Thymus (tissue), 11 donors: ENCODE data around the gene CEACAM3. TPM values are rescaled to one million over a fixed set of nuclear protein-coding genes. Genes with fewer than 3 reads are reported as not detected.

Experiments used
- DNase-seq, 9 donors: peaks; one replicate each; pipeline ENCODE4 v3.0.0-alpha.2; 2013; ENCODE audit warnings: low spot score in 9 of 9, low read depth in 6 of 9, missing footprints in 1 of 9
- H3K27ac ChIP-seq, 2 donors: one replicate each; pipeline ENCODE4 v1.5.1; 2013; ENCODE audit warnings: control low read depth in 1 of 2, low read depth in 1 of 2, low read length in 1 of 2, mild to moderate bottlenecking in 1 of 2, moderate library complexity in 1 of 2
- H3K27me3 ChIP-seq, 2 donors: one replicate each; pipeline ENCODE4 v1.5.1; 2013; ENCODE audit warnings: low read length in 1 of 2; ENCODE audit not compliant: control insufficient read depth in 2 of 2, insufficient read depth in 1 of 2
- H3K36me3 ChIP-seq, 2 donors: one replicate each; pipeline ENCODE4 v1.5.1; 2013; ENCODE audit warnings: low read length in 1 of 2, mild to moderate bottlenecking in 1 of 2, moderate library complexity in 1 of 2; ENCODE audit not compliant: control insufficient read depth in 2 of 2, insufficient read depth in 2 of 2
- H3K4me1 ChIP-seq, 2 donors: one replicate each; pipeline ENCODE4 v1.5.1; 2013; ENCODE audit warnings: low read length in 2 of 2; ENCODE audit not compliant: control insufficient read depth in 2 of 2, insufficient read depth in 2 of 2
- H3K4me3 ChIP-seq, 2 donors: one replicate each; pipeline ENCODE4 v1.5.1; 2013; ENCODE audit warnings: low read length in 2 of 2, control low read depth in 1 of 2, mild to moderate bottlenecking in 1 of 2
- H3K9me3 ChIP-seq, 2 donors: one replicate each; pipeline ENCODE4 v1.5.1; 2013; ENCODE audit warnings: low read length in 1 of 2, mild to moderate bottlenecking in 1 of 2; ENCODE audit not compliant: control insufficient read depth in 2 of 2, insufficient read depth in 1 of 2
- WGBS: extraction: QIAGEN DNeasy Blood & Tissue Kit; methylation state at CpG from one replicate; pipeline ENCODE4 v1.1.7; 2013; 5-methylcytosine and 5-hydroxymethylcytosine counted together
- polyA plus RNA-seq: library from polyadenylated mRNA; stranded (reverse); fragments of 200-250 nt; gene quantifications from one replicate; pipeline ENCODE4 v1.2.3, GENCODE V29; 2013
- total RNA-seq: library from RNA; stranded (reverse); fragments of 120-200 nt; gene quantifications from one replicate; pipeline ENCODE4 v1.2.4, GENCODE V29; 2013
- donor health status: healthy.

CEACAM3 gene
- total and polyA plus RNA-seq, 2 donors = 0.99 to 1.5 TPM

- DNase-seq = peak in 2 of 9 donors; percentile 20 to 40
- WGBS = 1% methylated on average over 45 of the region's 45 CpGs
- Histone ChIP-seq H3K4me3 (peak overlapping the region; percentile 61 to 63), H3K27ac (peak overlapping the region; percentile 70 to 72), H3K9me3 (no peaks in the 10 kb centered on the region), H3K27me3 (no peaks in the 10 kb centered on the region), H3K4me1 (peaks cover 8 to 28% of the 10 kb centered on the region in 2 donors), H3K36me3 (peaks cover 39 to 46% of the 10 kb centered on the region in 2 donors)
Observed at GRCh38 chr19:41860419-41861115, 64.2 kb downstream of the CEACAM3 start.

Other genes with a start within 250 kb of the CEACAM3 start
- gene CEACAM21, start 220.4 kb upstream of the CEACAM3 start, total RNA-seq = 4.8 TPM
- 11.0 TPM for gene CEACAM21, start 220.4 kb upstream of the CEACAM3 start, polyA plus RNA-seq
- 0.52 TPM for gene CEACAM4, start 169.5 kb upstream of the CEACAM3 start, total RNA-seq
- gene CEACAM4, start 169.5 kb upstream of the CEACAM3 start, polyA plus RNA-seq = 1.9 TPM
- 0.19 TPM for gene CEACAM7, start 108.3 kb upstream of the CEACAM3 start, total RNA-seq
- gene CEACAM7, start 108.3 kb upstream of the CEACAM3 start, polyA plus RNA-seq = 1.8 TPM
- 0.09 TPM for gene CEACAM5, start 88.0 kb upstream of the CEACAM3 start, total RNA-seq
- 1.9 TPM for gene CEACAM5, start 88.0 kb upstream of the CEACAM3 start, polyA plus RNA-seq
- 1.4 TPM for gene CEACAM6, start 41.1 kb upstream of the CEACAM3 start, total RNA-seq
- gene CEACAM6, start 41.1 kb upstream of the CEACAM3 start, polyA plus RNA-seq = 6.5 TPM
- not detected for gene LYPD4, start 48.1 kb downstream of the CEACAM3 start, total RNA-seq
- gene LYPD4, start 48.1 kb downstream of the CEACAM3 start, polyA plus RNA-seq = 0.09 TPM
- not detected for gene DMRTC2, start 48.5 kb downstream of the CEACAM3 start, total RNA-seq
- 0.07 TPM for gene DMRTC2, start 48.5 kb downstream of the CEACAM3 start, polyA plus RNA-seq
- gene RPS19, start 63.7 kb downstream of the CEACAM3 start, total RNA-seq = 3,743 TPM
- gene RPS19, start 63.7 kb downstream of the CEACAM3 start, polyA plus RNA-seq = 3,799 TPM
- gene CD79A, start 80.7 kb downstream of the CEACAM3 start, total RNA-seq = 31.4 TPM
- gene CD79A, start 80.7 kb downstream of the CEACAM3 start, polyA plus RNA-seq = 74.4 TPM
- 94.3 TPM for gene ARHGEF1, start 86.6 kb downstream of the CEACAM3 start, total RNA-seq
- gene ARHGEF1, start 86.6 kb downstream of the CEACAM3 start, polyA plus RNA-seq = 630 TPM
- gene ERFL, start 131.9 kb downstream of the CEACAM3 start, total RNA-seq = 0.09 TPM
- gene ERFL, start 131.9 kb downstream of the CEACAM3 start, polyA plus RNA-seq = 3.5 TPM
- 116 TPM for gene RABAC1, start 162.7 kb downstream of the CEACAM3 start, total RNA-seq
- 111 TPM for gene RABAC1, start 162.7 kb downstream of the CEACAM3 start, polyA plus RNA-seq
- 1.2 TPM for gene ATP1A3, start 197.6 kb downstream of the CEACAM3 start, total RNA-seq
- 2.6 TPM for gene ATP1A3, start 197.6 kb downstream of the CEACAM3 start, polyA plus RNA-seq